Caco-2 (cell line): ENCODE measurements around the gene ZNF214. TPM values are rescaled to one million over a fixed set of nuclear protein-coding genes. Genes with fewer than 3 reads are reported as not detected.

Experiments
- total RNA-seq: library from RNA; stranded (reverse); gene quantifications from 2 replicates; pipeline ENCODE4 v1.2.3, GENCODE V29; 2022

The ZNF214 gene
- total RNA-seq, 1 experiment from 2014 or later, result 0.70 TPM

Other genes starting within 250 kb of the ZNF214 start
- not detected in 2 replicates for gene OR2AG2, start 248.4 kb downstream of the ZNF214 start, total RNA-seq
- not detected in 2 replicates for gene OR2AG1, start 237.3 kb downstream of the ZNF214 start, total RNA-seq
- gene OR6A2, start 220.7 kb downstream of the ZNF214 start, total RNA-seq, result not detected in 2 replicates
- not detected in 2 replicates for gene OR10A5, start 174.7 kb downstream of the ZNF214 start, total RNA-seq
- not detected in 2 replicates for gene OR10A2, start 157.3 kb downstream of the ZNF214 start, total RNA-seq
- gene OR10A4, start 143.7 kb downstream of the ZNF214 start, total RNA-seq, result not detected in 2 replicates
- not detected in 2 replicates for gene OR2D2, start 127.8 kb downstream of the ZNF214 start, total RNA-seq
- not detected in 2 replicates for gene OR2D3, start 99.3 kb downstream of the ZNF214 start, total RNA-seq
- not detected in 2 replicates for gene ZNF215, start 93.9 kb downstream of the ZNF214 start, total RNA-seq
- not detected in 2 replicates for gene NLRP14, start 133 bp upstream of the ZNF214 start, total RNA-seq
- gene RBMXL2, start 68.7 kb upstream of the ZNF214 start, total RNA-seq, result not detected in 2 replicates
- gene SYT9, start 231.6 kb upstream of the ZNF214 start, total RNA-seq, result not detected in 2 replicates